IMR-90 (cell line): ENCODE results near the gene LLGL2. TPM values are rescaled to one million over a fixed set of nuclear protein-coding genes. Genes with fewer than 3 reads are reported as not detected.

Source experiments
- ATAC-seq: fragments of 200-7000 bp; cut with Tn5 transposase; 2 replicates; pipeline ENCODE4 v1.9.1; 2020; ENCODE audit warnings: low read depth, mild to moderate bottlenecking, moderate library complexity
- BruUV-seq: library from RNA; stranded (reverse); fragments of 400-500 nt; replicated peaks from 2 replicates; lab custom pipeline; 2021; lab: Mats Ljungman, UMichigan
- CTCF ChIA-PET: fragments of 300-600 bp; formaldehyde crosslinking; extraction: SDS; loops from one replicate; lab custom pipeline; 2021; ENCODE audit warnings: antibody characterized with exemption; lab: Yijun Ruan, JAX
- POLR2A ChIA-PET: fragments of 300-600 bp; sonication (Branson Sonifier 250); formaldehyde crosslinking; loops from one replicate; lab custom pipeline; 2022; ENCODE audit warnings: antibody characterized with exemption; ENCODE audit not compliant: unreplicated experiment; lab: Charles Lee
- DNase-seq: peaks from one replicate; pipeline ENCODE4 v3.0.0; 2013
- H2AFZ ChIP-seq: replicated peaks from 2 replicates; pipeline ENCODE3; 2013; ENCODE audit warnings: low read length, mild to moderate bottlenecking; ENCODE audit not compliant: poor library complexity
- H2AK5ac ChIP-seq: 2 replicates; pipeline ENCODE4 v1.6.1; 2013; ENCODE audit warnings: low read depth, low read length, inconsistent platforms
- H2AK9ac ChIP-seq: replicated peaks from 2 replicates; pipeline ENCODE3; 2013; ENCODE audit warnings: mild to moderate bottlenecking, low read depth, low read length, moderate library complexity; ENCODE audit not compliant: poor library complexity
- H2BK120ac ChIP-seq: 2 replicates; pipeline ENCODE4 v1.6.1; 2013; ENCODE audit warnings: low read depth, low read length, inconsistent platforms
- H2BK15ac ChIP-seq: 3 replicates; pipeline ENCODE4 v1.6.1; 2013; ENCODE audit warnings: low read depth, low read length, inconsistent platforms
- H2BK20ac ChIP-seq: 2 replicates; pipeline ENCODE4 v1.6.1; 2013; ENCODE audit warnings: low read depth, mild to moderate bottlenecking, inconsistent platforms, low read length, moderate library complexity
- H2BK5ac ChIP-seq: 2 replicates; pipeline ENCODE4 v1.6.1; 2013; ENCODE audit warnings: mild to moderate bottlenecking, low read depth, low read length, inconsistent platforms; ENCODE audit not compliant: poor library complexity, severe bottlenecking
- H3K14ac ChIP-seq: replicated peaks from 2 replicates; pipeline ENCODE4 v1.6.1; 2013; ENCODE audit warnings: low read depth, low read length, inconsistent platforms
- H3K18ac ChIP-seq: 2 replicates; pipeline ENCODE4 v1.6.1; 2013; ENCODE audit warnings: low read depth, low read length, control low read depth
- H3K23ac ChIP-seq: 2 replicates; pipeline ENCODE4 v1.6.1; 2013; ENCODE audit warnings: low read depth, low read length, inconsistent platforms
- H3K27ac ChIP-seq: 2 replicates; pipeline ENCODE4 v1.5.1; 2013; ENCODE audit warnings: mild to moderate bottlenecking, control low read depth, low read length; ENCODE audit not compliant: insufficient read depth
- H3K27me3 ChIP-seq: 2 replicates; pipeline ENCODE4 v1.6.1; 2013; ENCODE audit warnings: low read length; ENCODE audit not compliant: control insufficient read depth, insufficient read depth
- H3K36me3 ChIP-seq: 2 replicates; pipeline ENCODE4 v1.6.1; 2013; ENCODE audit warnings: low read length, mixed read lengths; ENCODE audit not compliant: control insufficient read depth, insufficient read depth
- H3K4ac ChIP-seq: 2 replicates; pipeline ENCODE4 v1.6.1; 2013; ENCODE audit warnings: low read depth, low read length, inconsistent platforms
- H3K4me1 ChIP-seq: 2 replicates; pipeline ENCODE4 v1.6.1; 2013; ENCODE audit warnings: low read length, mixed read lengths; ENCODE audit not compliant: control insufficient read depth, insufficient read depth
- H3K4me2 ChIP-seq: 2 replicates; pipeline ENCODE4 v1.6.1; 2013; ENCODE audit warnings: low read depth, mild to moderate bottlenecking, control low read depth, low read length, moderate library complexity
- H3K4me3 ChIP-seq: 2 replicates; pipeline ENCODE4 v1.5.1; 2013; ENCODE audit warnings: low read depth, mild to moderate bottlenecking, control low read depth, low read length, moderate library complexity; ENCODE audit not compliant: insufficient read depth
- H3K56ac ChIP-seq: 2 replicates; pipeline ENCODE4 v1.6.1; 2013; ENCODE audit warnings: low read length, inconsistent platforms; ENCODE audit not compliant: insufficient read depth; ENCODE audit errors: extremely low read depth
- H3K79me1 ChIP-seq, 2 experiments: 2 replicates each; pipeline ENCODE4 v1.6.1; 2013; ENCODE audit warnings: low read length in 2 of 2, inconsistent platforms in 1 of 2, low read depth in 1 of 2
- H3K9ac ChIP-seq: 2 replicates; pipeline ENCODE4 v1.6.1; 2013; ENCODE audit warnings: low read depth, low read length, control low read depth
- H3K9me1 ChIP-seq: 2 replicates; pipeline ENCODE4 v1.6.1; 2013; ENCODE audit warnings: low read length, inconsistent platforms; ENCODE audit not compliant: insufficient read depth
- H3K9me3 ChIP-seq: 2 replicates; pipeline ENCODE4 v1.6.1; 2013; ENCODE audit warnings: low read length; ENCODE audit not compliant: control insufficient read depth, insufficient read depth
- H4K20me1 ChIP-seq: 2 replicates; pipeline ENCODE4 v1.6.1; 2013; ENCODE audit warnings: low read length, inconsistent platforms; ENCODE audit not compliant: insufficient read depth
- H4K5ac ChIP-seq: 2 replicates; pipeline ENCODE4 v1.6.1; 2013; ENCODE audit warnings: mild to moderate bottlenecking, low read depth, low read length, control low read depth
- H4K8ac ChIP-seq, 2 experiments: 2 replicates each; pipeline ENCODE4 v1.6.1; 2013; ENCODE audit warnings: low read depth in 2 of 2, low read length in 2 of 2, control low read depth in 1 of 2, inconsistent platforms in 1 of 2
- H4K91ac ChIP-seq: 2 replicates; pipeline ENCODE4 v1.6.1; 2013; ENCODE audit warnings: low read depth, low read length, inconsistent platforms; ENCODE audit not compliant: insufficient read depth
- CEBPB ChIP-seq: IDR thresholded peaks from 2 replicates; pipeline ENCODE4 v1.6.1; 2012; ENCODE audit warnings: low read depth, low read length, improper control_type of control experiment
- FOS ChIP-seq: fragments of 150-350 bp; IDR thresholded peaks from 2 replicates; pipeline ENCODE4 v1.6.1; 2016; ENCODE audit warnings: low read depth, low read length
- MAFK ChIP-seq: IDR thresholded peaks from 2 replicates; pipeline ENCODE4 v1.6.1; 2012; ENCODE audit warnings: low read depth, low read length, improper control_type of control experiment
- RAD21 ChIP-seq: IDR thresholded peaks from 2 replicates; pipeline ENCODE4 v1.6.1; 2012; ENCODE audit warnings: low read length, improper control_type of control experiment
- SMC3 ChIP-seq: fragments of 150-350 bp; IDR thresholded peaks from 2 replicates; pipeline ENCODE4 v1.6.1; 2016; ENCODE audit warnings: low read depth, mild to moderate bottlenecking, antibody characterized with exemption, low read length, moderate library complexity
- WGBS, 2 experiments: methylation state at CpG; one replicate each; pipeline versions ENCODE4 v1.1.5 to v1.1.7; 2013; ENCODE audit warnings: missing lambda C conversion rate in 2 of 2; ENCODE audit not compliant: insufficient read length in 1 of 2; ENCODE audit errors: extremely low coverage in 2 of 2; 5-methylcytosine and 5-hydroxymethylcytosine counted together
- dilution Hi-C: fragments of 300-500 bp; cut with HindIII; formaldehyde crosslinking; loops from one replicate; pipeline ENCODE4 v1.14.3; 2018; ENCODE audit warnings: low sequenced_read_pairs; ENCODE audit not compliant: unreplicated experiment
- in situ Hi-C: fragments of 300-500 bp; cut with MboI; formaldehyde crosslinking; loops from 3 replicates; pipeline ENCODE4 v1.14.3; 2019; ENCODE audit warnings: low sequenced_read_pairs, inconsistent platforms, mixed read lengths
- intact Hi-C: fragments of 100-400 bp; cut with micrococcal nuclease; formaldehyde crosslinking; loops from 2 replicates; pipeline ENCODE4 v1.10.0; 2022
- polyA plus RNA-seq, 3 experiments: library from polyadenylated mRNA; depleted of rRNA; stranded (reverse); fragments of >200 nt; gene quantifications; 2 replicates each; pipeline ENCODE4 v1.2.3, GENCODE V29; 2012; ENCODE audit warnings: low replicate concordance in 1 of 3
- total RNA-seq: library from RNA; depleted of rRNA; stranded (reverse); fragments of >200 nt; gene quantifications from 2 replicates; pipeline ENCODE4 v1.2.3, GENCODE V29; 2012
- TF ChIP-seq, protein P1 (sequence below): fragments of 150-350 bp; IDR thresholded peaks from 2 replicates; pipeline ENCODE4 v1.6.1; 2016; ENCODE audit warnings: low read depth, mild to moderate bottlenecking, low read length, moderate library complexity, borderline replicate concordance

Gene LLGL2
- total and polyA plus RNA-seq, 2 of the 4 experiments (the other 2 are of a cell fraction), result 0.54 to 0.72 TPM

DNA sequence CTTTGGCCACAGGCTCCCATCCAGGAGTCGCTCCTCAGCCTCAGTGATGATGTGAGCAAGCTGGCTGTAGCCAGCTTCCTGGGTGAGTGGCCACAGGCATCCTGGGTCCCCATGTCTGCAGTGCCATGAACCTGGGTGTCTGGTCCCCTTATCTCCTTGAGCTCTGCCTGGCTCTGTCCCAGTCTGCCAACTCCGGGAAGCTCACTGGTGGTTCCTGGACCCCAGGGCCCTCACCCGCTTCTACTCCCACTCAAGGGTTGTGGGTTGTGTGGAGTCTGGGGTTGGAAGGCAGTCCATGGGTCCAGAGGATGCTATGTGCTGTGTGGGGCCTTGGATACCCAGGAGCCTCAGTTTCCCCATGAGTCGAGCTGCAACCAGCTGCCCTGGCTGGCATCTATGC lies 96.0 kb downstream of the LLGL2 start:
- peaks cover 5% of the 10 kb centered on the region; the same call in 1 of the 2 replicates for H3K4me1 ChIP-seq
- H3K27ac ChIP-seq, result no peak overlapping the region
- no peak overlapping the region for H2BK20ac ChIP-seq
- intact Hi-C loops (no loop called here), in situ Hi-C loops (no loop called here), dilution Hi-C loops (no loop called here)
- H3K9ac ChIP-seq, result no peak overlapping the region
- H2BK15ac ChIP-seq, result no peak overlapping the region
- no peaks in the 10 kb centered on the region for H3K9me3 ChIP-seq
- WGBS, 2 experiments, result 100% methylated on average over 1 of the region's 4 CpGs; no CpG with 5 or more reads in 1 of the 2 experiments
- no peak overlapping the region for H2BK5ac ChIP-seq
- no peak overlapping the region for H3K18ac ChIP-seq
- H3K4ac ChIP-seq, result no peak overlapping the region
- no peaks in the 10 kb centered on the region for H4K20me1 ChIP-seq
- H3K14ac ChIP-seq, result no peak overlapping the region
- H2AK5ac ChIP-seq, result no peak overlapping the region
- H3K9me1 ChIP-seq, result no peaks in the 10 kb centered on the region
- POLR2A ChIA-PET, result no interaction called here
- H2AK9ac ChIP-seq, result no peak overlapping the region
- H3K4me2 ChIP-seq, result no peak overlapping the region
- peaks cover 9% of the 10 kb centered on the region; the same call in 1 of the 2 replicates for H3K27me3 ChIP-seq
- no peak overlapping the region for H4K91ac ChIP-seq
- TF ChIP-seq SMC3 (no peak), MAFK (no peak), CEBPB (no peak), RAD21 (no peak), FOS (no peak)
- TF ChIP-seq, protein P1, sequence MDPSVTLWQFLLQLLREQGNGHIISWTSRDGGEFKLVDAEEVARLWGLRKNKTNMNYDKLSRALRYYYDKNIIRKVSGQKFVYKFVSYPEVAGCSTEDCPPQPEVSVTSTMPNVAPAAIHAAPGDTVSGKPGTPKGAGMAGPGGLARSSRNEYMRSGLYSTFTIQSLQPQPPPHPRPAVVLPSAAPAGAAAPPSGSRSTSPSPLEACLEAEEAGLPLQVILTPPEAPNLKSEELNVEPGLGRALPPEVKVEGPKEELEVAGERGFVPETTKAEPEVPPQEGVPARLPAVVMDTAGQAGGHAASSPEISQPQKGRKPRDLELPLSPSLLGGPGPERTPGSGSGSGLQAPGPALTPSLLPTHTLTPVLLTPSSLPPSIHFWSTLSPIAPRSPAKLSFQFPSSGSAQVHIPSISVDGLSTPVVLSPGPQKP, result no peak
- H4K5ac ChIP-seq, result no peak overlapping the region
- H4K8ac ChIP-seq, result no peak overlapping the region
- H3K4me3 ChIP-seq, result no peak overlapping the region
- CTCF ChIA-PET, result no interaction called here
- H2BK120ac ChIP-seq, result no peak overlapping the region
- no peak for ATAC-seq
- H3K36me3 ChIP-seq, result no peaks in the 10 kb centered on the region
- DNase-seq, result no peak
- no peak overlapping the region for H2AFZ ChIP-seq
- BruUV-seq, result no TSS peak
- H3K79me1 ChIP-seq, result no peaks in the 10 kb centered on the region
- no peak overlapping the region for H3K23ac ChIP-seq
- H3K56ac ChIP-seq, result no peak overlapping the region
